C4-2B (cell line): ENCODE data around the gene OAF.

ENCODE experiments used
- H3K27ac ChIP-seq: fragments of 450-650 bp; 2 replicates; pipeline ENCODE4 v1.5.1; 2017
- ZFX ChIP-seq: fragments of 450-650 bp; IDR thresholded peaks from 2 replicates; pipeline ENCODE4 v1.6.1; 2017
- TF ChIP-seq, protein P1 (sequence below): fragments of 450-650 bp; conservative IDR thresholded peaks from 2 replicates; pipeline ENCODE4 v1.5.1; 2017; ENCODE audit warnings: mild to moderate bottlenecking

OAF gene

DNA sequence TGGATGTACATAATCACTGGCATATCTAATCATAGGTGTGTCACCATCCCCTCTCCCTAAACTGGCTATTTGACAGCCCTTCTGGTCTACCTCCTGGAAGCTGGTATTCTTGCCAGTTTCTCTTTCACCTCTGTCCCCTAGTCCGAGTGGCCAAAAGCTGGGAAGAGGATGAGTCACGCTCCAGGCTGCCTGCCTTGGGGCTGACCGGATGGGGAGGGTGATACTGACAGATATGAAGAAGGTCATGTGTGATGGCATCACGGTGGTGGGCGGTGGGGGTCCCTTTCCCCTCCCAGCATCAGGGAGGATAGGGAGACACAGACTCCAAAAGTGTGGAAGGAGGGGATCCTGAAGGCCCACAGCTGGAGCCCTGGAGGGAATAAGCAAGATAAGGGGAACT, 4.8 kb downstream of the OAF start:
- TF ChIP-seq, protein P1, sequence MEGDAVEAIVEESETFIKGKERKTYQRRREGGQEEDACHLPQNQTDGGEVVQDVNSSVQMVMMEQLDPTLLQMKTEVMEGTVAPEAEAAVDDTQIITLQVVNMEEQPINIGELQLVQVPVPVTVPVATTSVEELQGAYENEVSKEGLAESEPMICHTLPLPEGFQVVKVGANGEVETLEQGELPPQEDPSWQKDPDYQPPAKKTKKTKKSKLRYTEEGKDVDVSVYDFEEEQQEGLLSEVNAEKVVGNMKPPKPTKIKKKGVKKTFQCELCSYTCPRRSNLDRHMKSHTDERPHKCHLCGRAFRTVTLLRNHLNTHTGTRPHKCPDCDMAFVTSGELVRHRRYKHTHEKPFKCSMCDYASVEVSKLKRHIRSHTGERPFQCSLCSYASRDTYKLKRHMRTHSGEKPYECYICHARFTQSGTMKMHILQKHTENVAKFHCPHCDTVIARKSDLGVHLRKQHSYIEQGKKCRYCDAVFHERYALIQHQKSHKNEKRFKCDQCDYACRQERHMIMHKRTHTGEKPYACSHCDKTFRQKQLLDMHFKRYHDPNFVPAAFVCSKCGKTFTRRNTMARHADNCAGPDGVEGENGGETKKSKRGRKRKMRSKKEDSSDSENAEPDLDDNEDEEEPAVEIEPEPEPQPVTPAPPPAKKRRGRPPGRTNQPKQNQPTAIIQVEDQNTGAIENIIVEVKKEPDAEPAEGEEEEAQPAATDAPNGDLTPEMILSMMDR, result no peak
- no peak for TF ChIP-seq ZFX
- no peak overlapping the region for H3K27ac ChIP-seq

DNA sequence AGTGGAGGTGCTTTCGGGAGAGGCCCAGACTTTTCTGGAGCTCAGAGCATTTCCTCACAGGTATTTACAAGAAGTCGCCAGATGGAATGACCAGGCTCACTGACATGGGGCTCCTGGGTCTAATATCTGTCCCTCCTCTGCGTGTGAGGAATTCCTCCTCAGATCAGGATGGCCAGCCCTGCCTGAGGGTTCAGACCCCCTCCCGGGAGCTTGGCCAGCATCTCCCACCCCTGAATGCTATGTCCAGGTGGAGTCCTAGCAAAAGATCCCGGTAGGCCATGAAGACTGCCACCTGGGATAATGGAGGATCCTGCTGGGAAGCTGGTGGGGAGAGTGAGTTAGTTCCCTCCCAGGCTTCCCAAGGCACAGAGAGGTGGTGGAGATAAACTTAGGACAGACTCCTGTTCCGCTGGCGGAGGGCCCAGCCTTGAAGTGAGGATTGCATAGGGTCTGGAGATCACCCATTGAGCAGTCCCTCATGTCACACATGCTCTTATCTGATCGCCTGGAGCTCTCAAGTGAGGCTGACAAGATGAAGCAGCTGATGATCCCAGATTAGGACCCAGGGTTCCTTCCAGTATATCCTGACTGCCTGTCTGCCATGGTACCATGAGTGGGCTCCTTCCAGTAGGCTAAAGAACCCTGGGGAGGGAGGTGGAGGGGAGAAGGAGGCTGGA, 5.7 kb downstream of the OAF start:
- TF ChIP-seq, protein P1, result no peak
- TF ChIP-seq ZFX, result no peak
- no peak overlapping the region for H3K27ac ChIP-seq

DNA sequence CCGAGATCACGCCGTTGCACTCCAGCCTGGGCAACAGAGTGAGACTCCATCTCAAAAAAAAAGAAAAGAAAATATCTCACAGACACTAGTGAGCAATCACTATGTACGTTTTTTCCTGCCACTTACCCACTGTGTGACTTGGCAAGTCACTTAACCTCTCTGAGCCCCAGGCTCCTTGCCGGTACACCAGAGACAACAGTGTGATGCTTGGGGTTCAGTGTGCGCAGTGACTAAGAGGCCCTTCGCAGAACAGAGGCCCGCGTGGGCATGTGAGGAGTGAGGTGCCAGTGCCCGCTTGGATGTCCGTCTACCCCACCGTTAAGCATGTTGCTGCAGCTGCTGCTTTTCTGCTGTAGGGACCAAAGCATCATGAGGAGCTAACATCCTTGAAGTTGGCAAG, 6.7 kb downstream of the OAF start:
- TF ChIP-seq, protein P1, result no peak
- TF ChIP-seq ZFX, result no peak
- no peak overlapping the region for H3K27ac ChIP-seq

DNA sequence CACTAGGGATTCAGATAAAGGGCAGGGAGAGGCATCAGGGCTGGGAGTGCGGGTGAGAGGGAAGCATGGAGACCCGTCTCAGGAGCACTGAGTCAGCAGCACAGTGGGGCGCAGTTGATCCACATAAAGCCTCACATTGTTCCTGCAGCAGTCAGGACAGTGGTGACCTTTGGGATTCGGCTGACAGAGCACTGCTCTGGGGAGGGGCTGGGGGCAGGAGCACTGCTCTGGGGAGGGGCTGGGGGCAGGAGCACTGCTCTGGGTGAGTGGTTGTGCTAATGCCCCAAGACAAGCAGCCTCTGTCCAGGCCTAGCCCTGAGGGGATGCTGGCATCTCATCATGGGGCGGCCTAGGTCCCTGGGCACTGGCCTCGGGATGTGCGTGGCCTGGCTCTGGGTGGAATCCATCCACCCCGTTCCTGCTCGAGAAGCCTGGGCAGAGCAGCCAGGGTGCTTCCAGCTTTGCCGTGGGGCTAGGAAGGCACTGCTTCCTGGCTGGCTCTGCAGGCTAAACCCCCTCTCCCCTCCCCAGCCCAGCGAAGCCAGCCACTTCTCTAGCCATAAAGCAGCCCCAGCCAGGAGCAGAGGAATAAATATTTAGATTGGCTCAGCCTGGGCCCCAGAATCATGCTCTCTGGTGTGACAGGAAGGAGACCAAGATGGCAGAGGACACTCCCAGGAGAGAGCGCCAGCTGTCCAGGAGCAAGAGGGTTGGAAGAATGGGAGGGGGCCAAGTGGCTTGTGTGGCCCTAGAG, 7.3 kb downstream of the OAF start:
- H3K27ac ChIP-seq, result peak overlapping the region; percentile 4; the same call in 1 of the 2 replicates
- TF ChIP-seq ZFX, result no peak

DNA sequence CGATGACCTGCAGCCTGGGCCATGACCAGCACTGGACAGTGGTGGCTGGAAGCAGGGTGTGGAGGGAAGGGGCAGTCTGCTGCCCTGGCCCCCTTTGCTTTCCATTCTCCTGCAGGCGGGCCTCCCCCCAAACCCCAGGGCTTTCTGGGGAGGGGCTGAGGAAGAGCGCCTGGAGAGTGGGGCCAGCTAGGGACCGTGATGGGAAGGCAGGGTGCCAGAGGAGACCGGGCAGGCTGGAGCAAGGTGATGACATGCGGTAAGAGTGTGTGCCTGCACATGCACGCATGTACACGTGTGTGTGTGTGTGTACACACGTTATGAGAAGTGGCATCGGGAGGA, 7.8 kb downstream of the OAF start:
- TF ChIP-seq, protein P1, result no peak
- TF ChIP-seq ZFX, result no peak
- H3K27ac ChIP-seq, result peak overlapping the region; percentile 4; the same call in 1 of the 2 replicates

DNA sequence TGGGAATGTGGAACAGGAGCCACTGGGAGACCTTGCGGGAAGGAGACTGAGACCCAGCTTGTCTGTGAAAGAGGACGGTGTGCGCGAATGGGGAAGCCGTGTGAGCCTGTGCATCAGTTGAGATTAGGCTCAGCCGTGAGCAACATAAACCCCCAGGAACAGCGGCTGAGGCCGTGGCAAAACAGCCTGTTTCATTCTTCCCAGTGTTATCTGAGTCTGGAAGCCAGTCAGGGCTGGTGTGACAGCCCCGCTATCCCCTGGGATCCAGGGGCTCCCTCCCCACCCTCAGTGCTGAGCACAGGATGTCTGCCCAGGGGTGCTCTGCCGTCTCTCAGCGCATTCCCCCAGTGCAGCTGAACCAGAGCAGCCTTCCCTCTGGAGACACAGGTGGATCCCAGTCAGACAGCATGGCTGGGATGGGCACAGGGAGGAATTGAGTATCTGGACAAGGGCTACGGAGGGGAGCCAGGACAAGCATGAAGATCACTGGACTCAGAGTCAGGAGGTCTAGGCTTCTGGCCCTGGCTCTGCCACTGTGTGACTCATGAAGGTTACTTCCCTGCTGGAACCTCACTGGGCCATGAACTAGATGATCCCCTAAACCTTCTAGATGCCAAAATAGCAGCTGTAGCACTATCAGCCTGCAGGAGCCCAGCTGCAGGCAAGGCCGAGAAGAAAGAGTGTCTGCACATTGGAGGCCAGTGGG, 8.6 kb downstream of the OAF start:
- TF ChIP-seq, protein P1, result no peak
- no peak for TF ChIP-seq ZFX
- no peak overlapping the region for H3K27ac ChIP-seq

DNA sequence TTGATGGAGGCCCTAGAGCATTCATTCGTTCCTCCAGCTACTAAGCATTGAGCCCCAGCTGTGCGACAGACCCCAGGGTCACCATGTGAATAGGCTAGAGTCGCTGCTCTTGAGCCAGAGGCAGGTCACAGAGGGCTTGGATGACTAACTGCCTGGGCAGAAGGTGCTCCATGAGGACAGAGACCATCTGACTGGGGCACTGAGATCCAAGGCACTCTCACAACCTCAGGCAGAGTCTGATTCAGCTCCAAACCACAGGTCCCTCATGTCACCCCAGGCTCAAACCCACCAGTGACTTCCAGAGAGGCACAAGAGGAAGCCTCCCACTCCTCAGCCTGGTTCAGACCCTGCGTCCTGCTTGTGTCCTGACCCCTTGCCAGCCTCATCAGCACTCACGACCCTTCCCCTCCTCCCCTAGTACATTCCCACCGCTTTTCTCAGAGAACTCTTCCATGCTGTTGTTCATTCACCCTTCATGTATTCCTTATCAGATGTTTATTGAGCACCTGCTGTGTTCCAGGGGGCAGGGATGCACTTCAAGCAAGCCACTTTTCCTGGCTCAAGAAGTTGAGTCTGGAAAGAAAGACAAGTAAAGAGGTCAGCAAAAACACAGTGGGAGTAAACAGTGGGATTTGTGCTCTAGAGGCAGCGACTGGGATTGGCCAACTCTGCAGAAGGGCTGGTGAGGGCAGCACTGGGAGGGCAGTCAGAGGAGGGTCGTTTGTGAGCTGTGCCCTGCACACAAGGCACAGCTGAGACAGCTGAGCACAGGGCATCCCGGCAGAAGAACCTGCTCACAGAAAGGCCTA, 9.3 kb downstream of the OAF start:
- H3K27ac ChIP-seq, result no peak overlapping the region

More for the DNA sequence above, 9.3 kb downstream of the OAF start:
- no peak for TF ChIP-seq ZFX
- TF ChIP-seq, protein P1, result no peak
